K562 (cell line): Measurements from ENCODE around the gene PPM1L. TPM values are rescaled to one million over a fixed set of nuclear protein-coding genes. Genes with fewer than 3 reads are reported as not detected.

Experiments
- ATAC-seq: fragments of 200-7000 bp; cut with Tn5 transposase; 3 replicates; pipeline ENCODE4 v1.9.1; 2020; ENCODE audit warnings: moderate library complexity
- BruUV-seq: library from RNA; stranded (reverse); fragments of 400-500 nt; replicated peaks from 2 replicates; lab custom pipeline; 2021; lab: Mats Ljungman, UMichigan
- CTCF ChIA-PET: fragments of 300-600 bp; formaldehyde crosslinking; extraction: SDS; loops from one replicate; lab custom pipeline; 2021; ENCODE audit warnings: low intra/inter-chr PET ratio; lab: Yijun Ruan, JAX
- POLR2A ChIA-PET: fragments of 300-600, 350-650 bp; sonication (Branson Sonifier 250); formaldehyde crosslinking; extraction: SDS; loops from one replicate; lab custom pipeline; 2021; ENCODE audit warnings: antibody characterized with exemption, inconsistent platforms; lab: Yijun Ruan, JAX
- DNase-seq, 4 experiments: peaks; one replicate each; pipeline versions ENCODE4 v3.0.0 to v3.0.0-alpha.2; 2011 to 2018; ENCODE audit warnings: low spot score in 3 of 4, mixed read lengths in 3 of 4; ENCODE audit errors: extremely low read depth in 1 of 4
- FAIRE-seq: peaks from 2 replicates; lab custom pipeline; 2011; peaks lifted over from hg19 to GRCh38; lab: Jason Lieb, UNC
- H2AFZ ChIP-seq: 2 replicates; pipeline ENCODE4 v1.6.0; 2011; ENCODE audit warnings: low read depth, low read length, control low read depth, inconsistent platforms
- H3K27ac ChIP-seq: fragments of 200-600 bp; 3 replicates; pipeline ENCODE4 v1.8.0; 2011; ENCODE audit warnings: low read depth, mild to moderate bottlenecking, control low read depth, inconsistent platforms, low read length, moderate library complexity, mixed read lengths; ENCODE audit errors: extremely low read depth
- H3K27me3 ChIP-seq, 2 experiments: fragments of 300-600 bp in 1 of 2; 2 replicates in 1 of 2; 3 replicates in 1 of 2; pipeline versions ENCODE4 v1.6.0 to v1.8.0; 2011; ENCODE audit warnings: inconsistent platforms in 2 of 2, low read length in 2 of 2, mild to moderate bottlenecking in 1 of 2, mixed read lengths in 1 of 2, moderate library complexity in 1 of 2; ENCODE audit not compliant: control insufficient read depth in 2 of 2, insufficient read depth in 2 of 2
- H3K36me3 ChIP-seq: fragments of 300-600 bp; 3 replicates; pipeline ENCODE4 v1.8.0; 2011; ENCODE audit warnings: mild to moderate bottlenecking, low read length, inconsistent platforms; ENCODE audit not compliant: control insufficient read depth, insufficient read depth
- H3K4me1 ChIP-seq, 2 experiments: fragments of 200-600 bp in 1 of 2; replicated peaks in 1 of 2; 2 replicates in 1 of 2; 3 replicates in 1 of 2; pipeline versions ENCODE4 v1.5.1 to v1.8.0; 2011; ENCODE audit warnings: inconsistent platforms in 2 of 2, low read length in 2 of 2, mild to moderate bottlenecking in 1 of 2, mixed read lengths in 1 of 2, moderate library complexity in 1 of 2; ENCODE audit not compliant: control insufficient read depth in 2 of 2, insufficient read depth in 2 of 2
- H3K4me2 ChIP-seq: 2 replicates; pipeline ENCODE4 v1.6.1; 2011; ENCODE audit warnings: low read length, control low read depth, inconsistent platforms, mixed read lengths; ENCODE audit not compliant: insufficient read depth
- H3K4me3 ChIP-seq: fragments of 200-600 bp; sonication (generic), shearing (Covaris generic); 2 replicates; pipeline ENCODE4 v1.5.1; 2016; ENCODE audit warnings: control low read depth, inconsistent platforms
- H3K79me2 ChIP-seq: fragments of 200-600 bp; 3 replicates; pipeline ENCODE4 v1.8.0; 2011; ENCODE audit warnings: low read length, inconsistent platforms; ENCODE audit not compliant: control insufficient read depth, insufficient read depth
- H3K9ac ChIP-seq, 2 experiments: 2 replicates each; pipeline versions ENCODE4 v1.6.0 to v1.6.1; 2011; ENCODE audit warnings: low read depth in 2 of 2, low read length in 2 of 2, control low read depth in 1 of 2, inconsistent platforms in 1 of 2, mild to moderate bottlenecking in 1 of 2, mixed read lengths in 1 of 2; ENCODE audit not compliant: insufficient read depth in 1 of 2
- H3K9me1 ChIP-seq: one replicate; pipeline ENCODE4 v1.6.0; 2011; ENCODE audit warnings: inconsistent platforms, mild to moderate bottlenecking, low read length, moderate library complexity; ENCODE audit not compliant: control insufficient read depth, insufficient read depth
- H3K9me3 ChIP-seq: replicated peaks from 2 replicates; pipeline ENCODE4 v1.5.1; 2011; ENCODE audit warnings: low read depth, low read length, inconsistent platforms; ENCODE audit not compliant: control insufficient read depth, insufficient read depth
- H4K20me1 ChIP-seq: replicated peaks from 2 replicates; pipeline ENCODE4 v1.6.1; 2011; ENCODE audit warnings: low read length, inconsistent platforms, mixed read lengths; ENCODE audit not compliant: control insufficient read depth, insufficient read depth
- BACH1 ChIP-seq: fragments of 200-800 bp; sonication (Bioruptor generic); IDR thresholded peaks from 2 replicates; pipeline ENCODE4 v1.6.1; 2016; ENCODE audit warnings: missing genetic modification characterization, missing compliant biosample characterization
- BCL6 ChIP-seq: fragments of 250-450 bp; sonication (Bioruptor Pico); IDR thresholded peaks from 2 replicates; pipeline ENCODE4 v1.4.0; 2020
- BCOR ChIP-seq: fragments of 450-650 bp; IDR thresholded peaks from 2 replicates; pipeline ENCODE4 v1.6.1; 2016
- BRD4 ChIP-seq: fragments of 200-600 bp; sonication (generic); IDR thresholded peaks from 2 replicates; pipeline ENCODE4 v1.6.1; 2017; ENCODE audit warnings: inconsistent platforms
- ELF4 ChIP-seq: fragments of 450-650 bp; formaldehyde crosslinking; IDR thresholded peaks from 2 replicates; pipeline ENCODE4 v1.4.0; 2022; ENCODE audit warnings: missing genetic modification characterization
- ETS1 ChIP-seq: conservative IDR thresholded peaks from 2 replicates; pipeline ENCODE4 v1.6.1; 2011; ENCODE audit warnings: low read depth, mild to moderate bottlenecking, low read length; ENCODE audit not compliant: control insufficient read depth
- HMGN3 ChIP-seq: IDR thresholded peaks from 2 replicates; pipeline ENCODE4 v1.6.1; 2011; ENCODE audit warnings: borderline replicate concordance, low read depth, mild to moderate bottlenecking, mixed read lengths, low read length; ENCODE audit not compliant: insufficient read length; ENCODE audit errors: extremely low read depth
- KAT2B ChIP-seq: IDR thresholded peaks from one replicate; pipeline ENCODE4 v1.6.1; 2012; ENCODE audit warnings: low read depth, mild to moderate bottlenecking, control low read depth, inconsistent platforms, low read length, moderate library complexity
- MEF2D ChIP-seq: conservative IDR thresholded peaks from 2 replicates; pipeline ENCODE4 v1.6.1; 2016; ENCODE audit warnings: low read depth, missing genetic modification characterization, missing compliant biosample characterization
- MLLT1 ChIP-seq, 2 experiments: fragments of 450-650 bp; IDR thresholded peaks; 2 replicates each; pipeline ENCODE4 v1.6.1; 2016
- NR1H2 ChIP-seq: sonication (generic); formaldehyde crosslinking; IDR thresholded peaks from 2 replicates; pipeline ENCODE4 v1.4.0; 2020; ENCODE audit warnings: mild to moderate bottlenecking, missing genetic modification reagents
- RBFOX2 ChIP-seq: fragments of 200-400 bp; formaldehyde crosslinking; IDR thresholded peaks from 2 replicates; pipeline ENCODE4 v1.6.1; 2017; ENCODE audit warnings: low read depth, mild to moderate bottlenecking, low read length, moderate library complexity
- RHOXF2B ChIP-seq: fragments of 250-450 bp; sonication (Bioruptor Pico); conservative IDR thresholded peaks from 2 replicates; pipeline ENCODE4 v1.5.1; 2021
- SMAD4 ChIP-seq: fragments of 250-450 bp; sonication (Bioruptor Pico); conservative IDR thresholded peaks from 2 replicates; pipeline ENCODE4 v1.8.0; 2021; ENCODE audit warnings: inconsistent platforms, mild to moderate bottlenecking, moderate library complexity
- STAT5B ChIP-seq: fragments of 250-450 bp; sonication (Bioruptor Pico); IDR thresholded peaks from 2 replicates; pipeline ENCODE4 v1.8.0; 2021; ENCODE audit warnings: mild to moderate bottlenecking, inconsistent platforms
- TEAD2 ChIP-seq: fragments of 450-650 bp; IDR thresholded peaks from 2 replicates; pipeline ENCODE4 v1.6.1; 2016; ENCODE audit warnings: missing genetic modification characterization, control low read depth, missing compliant biosample characterization
- TSC22D4 ChIP-seq: fragments of 450-650 bp; IDR thresholded peaks from 2 replicates; pipeline ENCODE4 v1.6.1; 2016; ENCODE audit warnings: missing genetic modification characterization, missing biosample characterization, control low read depth
- ZNF592 ChIP-seq: fragments of 450-650 bp; IDR thresholded peaks from 2 replicates; pipeline ENCODE4 v1.6.1; 2017; ENCODE audit warnings: antibody characterized with exemption, mild to moderate bottlenecking
- WGBS: fragments of 100-300 bp; shearing (Covaris generic); methylation state at CpG from one replicate; pipeline ENCODE4 v1.1.6; 2016; ENCODE audit warnings: low coverage, mixed read lengths; ENCODE audit not compliant: insufficient coverage; ENCODE audit errors: missing lambda C conversion rate; 5-methylcytosine and 5-hydroxymethylcytosine counted together
- in situ Hi-C: fragments of 300-500 bp; cut with MboI; formaldehyde crosslinking; loops from 4 replicates; pipeline ENCODE4 v1.15.0; 2018; ENCODE audit warnings: inconsistent platforms, mixed read lengths
- intact Hi-C: fragments of 100-400 bp; cut with micrococcal nuclease; formaldehyde crosslinking; loops from 2 replicates; pipeline ENCODE4 v1.14.2; 2022
- polyA plus RNA-seq, 8 experiments: library from polyadenylated mRNA; depleted of rRNA in 4 of 8; stranded (reverse) in 5 of 8; unstranded in 3 of 8; fragments of >200 nt; fragmentation: Nextera tagmentation in 2 of 8; fragmentation: Illumina TruSeq in 1 of 8; extraction: Ambion mirVana in 2 of 8; extraction: Trizol in 1 of 8; gene quantifications; 2 replicates each; pipeline versions ENCODE4 v1.2.1 to v1.2.3, GENCODE V29; 2011 to 2014; ENCODE audit warnings: inconsistent platforms in 1 of 8, missing spikeins in 1 of 8
- total RNA-seq, 7 experiments: library from RNA; depleted of rRNA in 6 of 7; stranded (reverse); fragments of >200 nt in 6 of 7; fragmentation: Illumina TruSeq in 2 of 7; extraction: Trizol in 2 of 7; gene quantifications; 2 replicates each; pipeline versions ENCODE4 v1.2.1 to v1.2.3, GENCODE V29; 2011 to 2021; ENCODE audit warnings: low replicate concordance in 1 of 7

The PPM1L gene
- total and polyA plus RNA-seq, 9 of the 15 experiments (the other 6 are each of a cell fraction or from before 2014, with no cell fraction given): 0.01 to 0.41 (median 0.14) TPM

GRCh38 chr3:160722331-160722730 is 33.7 kb upstream of the PPM1L start:
- Histone ChIP-seq H3K27me3 (no peaks in the 10 kb centered on the region), H3K27ac (no peak overlapping the region), H3K79me2 (no peaks in the 10 kb centered on the region), H3K9ac (no peak overlapping the region), H2AFZ (no peak overlapping the region), H3K9me3 (no peaks in the 10 kb centered on the region), H3K36me3 (no peaks in the 10 kb centered on the region), H4K20me1 (no peaks in the 10 kb centered on the region), H3K4me2 (no peak overlapping the region), H3K9me1 (no peaks in the 10 kb centered on the region), H3K4me1 (no peaks in the 10 kb centered on the region), H3K4me3 (no peak overlapping the region)
- WGBS: 6% methylated on average over 2 of the region's 2 CpGs
- ATAC-seq (no peak), DNase-seq (no peak), FAIRE-seq (no peak)
- intact Hi-C loops (no loop called here), in situ Hi-C loops (no loop called here)
- CTCF ChIA-PET: no interaction called here
- no TSS peak for BruUV-seq
- POLR2A ChIA-PET: no interaction called here
- TF ChIP-seq BRD4: no peak
- TF ChIP-seq BCOR: no peak
- no peak for TF ChIP-seq STAT5B
- no peak for TF ChIP-seq ETS1
- TF ChIP-seq NR1H2 (CRISPR knock-in tag): no peak
- no peak for TF ChIP-seq ELF4 (CRISPR knock-in tag)
- TF ChIP-seq KAT2B: no peak
- no peak for TF ChIP-seq BACH1 (tag)
- no peak for TF ChIP-seq TEAD2 (tag)
- TF ChIP-seq HMGN3: no peak
- no peak for TF ChIP-seq RHOXF2B
- no peak for TF ChIP-seq MEF2D (tag)
- TF ChIP-seq RBFOX2: no peak
- TF ChIP-seq TSC22D4: no peak
- TF ChIP-seq ZNF592: no peak
- no peak for TF ChIP-seq BCL6 (CRISPR knock-in tag)
- no peak for TF ChIP-seq MLLT1 (IDR thresholded peaks at IDR 0.05)
- no peak for TF ChIP-seq SMAD4 (CRISPR knock-in tag)
